ENCODE data around the gene KLHL17.

DNA sequence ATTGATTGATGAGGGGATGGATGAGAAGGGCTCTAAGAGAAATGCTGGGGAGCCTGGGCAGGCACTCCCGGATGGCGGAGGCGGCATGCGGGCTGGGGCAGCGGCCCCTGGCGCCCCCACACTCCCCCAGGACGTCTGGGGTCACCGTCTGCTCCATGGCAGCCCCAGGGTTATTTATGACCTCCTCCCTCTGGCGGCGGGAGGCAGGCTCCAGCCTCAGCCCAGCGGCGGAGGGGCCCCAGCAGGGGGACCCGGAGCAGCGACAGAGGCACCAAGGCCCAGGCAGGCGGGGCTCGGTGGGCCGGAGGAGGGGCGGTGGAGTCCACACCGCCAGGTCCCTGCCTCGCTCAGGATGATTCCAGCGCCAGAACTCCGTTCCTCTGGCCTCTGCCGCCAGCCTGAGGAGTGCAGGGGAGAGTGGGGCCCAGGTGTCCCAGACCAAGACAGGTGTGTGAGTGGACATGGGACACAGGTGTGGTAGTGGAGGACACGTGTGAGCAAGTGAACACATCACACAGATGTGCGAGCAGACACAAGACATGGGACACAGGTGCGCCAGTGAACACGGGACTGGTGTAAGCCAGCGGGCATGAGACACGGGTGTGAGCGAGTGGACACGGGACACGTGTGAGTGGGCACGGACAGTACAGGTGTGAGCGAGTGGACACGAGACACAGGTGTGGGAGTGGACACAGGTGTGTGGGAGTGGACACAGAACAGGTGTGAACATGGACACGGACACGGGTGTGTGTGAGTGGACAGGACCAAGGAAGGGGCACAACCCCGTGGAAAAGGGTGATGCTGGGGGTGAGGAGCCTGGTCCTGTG is 39.2 kb upstream of the KLHL17 start:
- TF ChIP-seq, protein P1, sequence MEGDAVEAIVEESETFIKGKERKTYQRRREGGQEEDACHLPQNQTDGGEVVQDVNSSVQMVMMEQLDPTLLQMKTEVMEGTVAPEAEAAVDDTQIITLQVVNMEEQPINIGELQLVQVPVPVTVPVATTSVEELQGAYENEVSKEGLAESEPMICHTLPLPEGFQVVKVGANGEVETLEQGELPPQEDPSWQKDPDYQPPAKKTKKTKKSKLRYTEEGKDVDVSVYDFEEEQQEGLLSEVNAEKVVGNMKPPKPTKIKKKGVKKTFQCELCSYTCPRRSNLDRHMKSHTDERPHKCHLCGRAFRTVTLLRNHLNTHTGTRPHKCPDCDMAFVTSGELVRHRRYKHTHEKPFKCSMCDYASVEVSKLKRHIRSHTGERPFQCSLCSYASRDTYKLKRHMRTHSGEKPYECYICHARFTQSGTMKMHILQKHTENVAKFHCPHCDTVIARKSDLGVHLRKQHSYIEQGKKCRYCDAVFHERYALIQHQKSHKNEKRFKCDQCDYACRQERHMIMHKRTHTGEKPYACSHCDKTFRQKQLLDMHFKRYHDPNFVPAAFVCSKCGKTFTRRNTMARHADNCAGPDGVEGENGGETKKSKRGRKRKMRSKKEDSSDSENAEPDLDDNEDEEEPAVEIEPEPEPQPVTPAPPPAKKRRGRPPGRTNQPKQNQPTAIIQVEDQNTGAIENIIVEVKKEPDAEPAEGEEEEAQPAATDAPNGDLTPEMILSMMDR (IDR thresholded peaks at IDR 0.05; ENCODE audit: low read depth, low read length, missing input control) = peak; percentile 47
- no peak for TF ChIP-seq HNF4G (IDR thresholded peaks at IDR 0.05)
- TF ChIP-seq GABPA (IDR thresholded peaks at IDR 0.05 in 1 of 2, conservative IDR thresholded peaks at IDR 0.05 in 1 of 2) = no peak
- TF ChIP-seq, protein P2, sequence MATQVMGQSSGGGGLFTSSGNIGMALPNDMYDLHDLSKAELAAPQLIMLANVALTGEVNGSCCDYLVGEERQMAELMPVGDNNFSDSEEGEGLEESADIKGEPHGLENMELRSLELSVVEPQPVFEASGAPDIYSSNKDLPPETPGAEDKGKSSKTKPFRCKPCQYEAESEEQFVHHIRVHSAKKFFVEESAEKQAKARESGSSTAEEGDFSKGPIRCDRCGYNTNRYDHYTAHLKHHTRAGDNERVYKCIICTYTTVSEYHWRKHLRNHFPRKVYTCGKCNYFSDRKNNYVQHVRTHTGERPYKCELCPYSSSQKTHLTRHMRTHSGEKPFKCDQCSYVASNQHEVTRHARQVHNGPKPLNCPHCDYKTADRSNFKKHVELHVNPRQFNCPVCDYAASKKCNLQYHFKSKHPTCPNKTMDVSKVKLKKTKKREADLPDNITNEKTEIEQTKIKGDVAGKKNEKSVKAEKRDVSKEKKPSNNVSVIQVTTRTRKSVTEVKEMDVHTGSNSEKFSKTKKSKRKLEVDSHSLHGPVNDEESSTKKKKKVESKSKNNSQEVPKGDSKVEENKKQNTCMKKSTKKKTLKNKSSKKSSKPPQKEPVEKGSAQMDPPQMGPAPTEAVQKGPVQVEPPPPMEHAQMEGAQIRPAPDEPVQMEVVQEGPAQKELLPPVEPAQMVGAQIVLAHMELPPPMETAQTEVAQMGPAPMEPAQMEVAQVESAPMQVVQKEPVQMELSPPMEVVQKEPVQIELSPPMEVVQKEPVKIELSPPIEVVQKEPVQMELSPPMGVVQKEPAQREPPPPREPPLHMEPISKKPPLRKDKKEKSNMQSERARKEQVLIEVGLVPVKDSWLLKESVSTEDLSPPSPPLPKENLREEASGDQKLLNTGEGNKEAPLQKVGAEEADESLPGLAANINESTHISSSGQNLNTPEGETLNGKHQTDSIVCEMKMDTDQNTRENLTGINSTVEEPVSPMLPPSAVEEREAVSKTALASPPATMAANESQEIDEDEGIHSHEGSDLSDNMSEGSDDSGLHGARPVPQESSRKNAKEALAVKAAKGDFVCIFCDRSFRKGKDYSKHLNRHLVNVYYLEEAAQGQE (IDR thresholded peaks at IDR 0.05) = no peak
- TF ChIP-seq RXRA (IDR thresholded peaks at IDR 0.05) = no peak
- no peak for TF ChIP-seq ZBTB33 (IDR thresholded peaks at IDR 0.05)
- no peak for TF ChIP-seq EGR1 (IDR thresholded peaks at IDR 0.05; ENCODE audit: low read depth in 2 of 2)
- no peak for TF ChIP-seq MAX (IDR thresholded peaks at IDR 0.05)
- no peak for TF ChIP-seq TAF1 (conservative IDR thresholded peaks at IDR 0.05)
- no peak for TF ChIP-seq JUND (IDR thresholded peaks at IDR 0.05)
- TF ChIP-seq ATF3 (IDR thresholded peaks at IDR 0.05) = no peak
- no peak for TF ChIP-seq SP1 (IDR thresholded peaks at IDR 0.05)
- TF ChIP-seq NR2F2 (IDR thresholded peaks at IDR 0.05) = no peak
